Type B pancreatic cell (in vitro differentiated cells): Measurements from ENCODE around the gene MAVS. TPM values are rescaled to one million over a fixed set of nuclear protein-coding genes. Genes with fewer than 3 reads are reported as not detected.

Experiments used
- DNase-seq: peaks from one replicate; pipeline ENCODE4 v3.0.0; 2021; ENCODE audit warnings: mixed read lengths; ENCODE audit not compliant: unreplicated experiment; ENCODE audit errors: extremely low spot score
- H3K27ac Mint-ChIP-seq: 2 replicates; pipeline ENCODE4 v1.8.0; 2021; ENCODE audit warnings: mild to moderate bottlenecking, mixed read lengths
- H3K27me3 Mint-ChIP-seq: 2 replicates; pipeline ENCODE4 v1.8.0; 2021; ENCODE audit warnings: mixed read lengths
- H3K36me3 Mint-ChIP-seq: 2 replicates; pipeline ENCODE4 v1.8.0; 2021; ENCODE audit warnings: mixed read lengths
- H3K4me1 Mint-ChIP-seq: one replicate; pipeline ENCODE4 v1.8.0; 2021; ENCODE audit warnings: mixed read lengths; ENCODE audit not compliant: unreplicated experiment
- H3K4me3 Mint-ChIP-seq: 2 replicates; pipeline ENCODE4 v1.8.0; 2021; ENCODE audit warnings: mild to moderate bottlenecking, mixed read lengths
- H3K9me3 Mint-ChIP-seq: 2 replicates; pipeline ENCODE4 v1.8.0; 2021; ENCODE audit warnings: mixed read lengths
- total RNA-seq: library from RNA; stranded (reverse); gene quantifications from 2 replicates; pipeline ENCODE4 v1.2.1, GENCODE V29; 2021; ENCODE audit warnings: low replicate concordance
- TF ChIP-seq, protein P1 (sequence below): fragments of 200-600 bp; sonication (generic); conservative IDR thresholded peaks from 2 replicates; pipeline ENCODE4 v1.5.0; 2021; ENCODE audit warnings: antibody characterized with exemption, mild to moderate bottlenecking

Gene MAVS
- total RNA-seq, 1 donor from 2014 or later: 44.5 TPM

DNA sequence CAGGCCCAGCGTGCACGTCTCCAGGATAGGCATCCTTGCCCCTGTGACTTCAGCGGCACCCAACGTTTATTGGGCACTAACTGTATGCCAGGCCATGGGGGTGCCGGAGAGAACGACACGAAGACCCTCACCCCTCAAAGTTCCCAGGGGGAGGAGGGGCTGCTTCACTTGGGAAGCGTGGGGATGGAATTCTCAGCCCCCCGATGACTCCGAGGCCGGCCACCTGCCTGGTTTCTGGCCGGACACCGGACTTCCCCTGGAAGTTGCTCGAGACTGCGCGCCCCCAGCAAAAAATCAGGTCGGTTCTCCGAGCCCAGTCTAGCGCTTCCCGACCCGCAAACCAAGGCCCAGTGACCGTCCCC lies 275 bp upstream of the MAVS start:
- H3K36me3 Mint-ChIP-seq: peaks cover 6% of the 10 kb centered on the region

DNA sequence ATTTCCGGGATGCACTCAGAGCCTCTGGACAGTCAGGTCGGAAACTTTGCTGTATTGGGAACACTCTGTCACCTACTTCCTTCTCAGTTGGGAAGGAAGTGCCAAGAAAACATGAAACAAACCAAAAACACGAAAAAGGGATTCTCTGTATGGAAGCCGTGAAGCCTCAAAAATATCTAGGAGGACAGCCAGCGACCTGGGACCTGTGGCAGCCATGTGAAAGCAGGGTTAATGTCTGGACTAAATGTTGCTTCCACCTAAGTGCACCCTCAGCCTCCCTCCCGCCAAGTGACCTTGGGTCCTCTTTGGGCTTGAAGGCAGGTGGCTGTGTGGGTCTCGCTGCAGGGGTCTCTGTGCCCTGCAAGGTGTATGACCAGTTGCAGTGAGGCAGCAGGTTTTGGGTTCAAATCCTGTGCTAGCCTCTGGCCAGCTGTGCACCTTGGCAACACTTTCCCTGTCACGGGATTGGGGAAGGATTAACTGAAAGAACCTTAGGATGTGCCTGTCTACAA lies 851 bp downstream of the MAVS start:
- no peaks in the 10 kb centered on the region for H3K27me3 Mint-ChIP-seq
- H3K4me1 Mint-ChIP-seq: peaks cover 11% of the 10 kb centered on the region
- no peak for DNase-seq
- no peaks in the 10 kb centered on the region for H3K9me3 Mint-ChIP-seq
- peaks cover 6% of the 10 kb centered on the region for H3K36me3 Mint-ChIP-seq
- H3K4me3 Mint-ChIP-seq: peak overlapping the region; percentile 93
- H3K27ac Mint-ChIP-seq: peak overlapping the region; percentile 89
- TF ChIP-seq, protein P1, sequence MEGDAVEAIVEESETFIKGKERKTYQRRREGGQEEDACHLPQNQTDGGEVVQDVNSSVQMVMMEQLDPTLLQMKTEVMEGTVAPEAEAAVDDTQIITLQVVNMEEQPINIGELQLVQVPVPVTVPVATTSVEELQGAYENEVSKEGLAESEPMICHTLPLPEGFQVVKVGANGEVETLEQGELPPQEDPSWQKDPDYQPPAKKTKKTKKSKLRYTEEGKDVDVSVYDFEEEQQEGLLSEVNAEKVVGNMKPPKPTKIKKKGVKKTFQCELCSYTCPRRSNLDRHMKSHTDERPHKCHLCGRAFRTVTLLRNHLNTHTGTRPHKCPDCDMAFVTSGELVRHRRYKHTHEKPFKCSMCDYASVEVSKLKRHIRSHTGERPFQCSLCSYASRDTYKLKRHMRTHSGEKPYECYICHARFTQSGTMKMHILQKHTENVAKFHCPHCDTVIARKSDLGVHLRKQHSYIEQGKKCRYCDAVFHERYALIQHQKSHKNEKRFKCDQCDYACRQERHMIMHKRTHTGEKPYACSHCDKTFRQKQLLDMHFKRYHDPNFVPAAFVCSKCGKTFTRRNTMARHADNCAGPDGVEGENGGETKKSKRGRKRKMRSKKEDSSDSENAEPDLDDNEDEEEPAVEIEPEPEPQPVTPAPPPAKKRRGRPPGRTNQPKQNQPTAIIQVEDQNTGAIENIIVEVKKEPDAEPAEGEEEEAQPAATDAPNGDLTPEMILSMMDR: no peak

More for the DNA sequence above, 275 bp upstream of the MAVS start:
- TF ChIP-seq, protein P1: no peak
- Mint-ChIP-seq H3K4me3 (peak overlapping the region; percentile 93), H3K4me1 (peaks cover 11% of the 10 kb centered on the region), H3K27ac (peak overlapping the region; percentile 89), H3K9me3 (no peaks in the 10 kb centered on the region), H3K27me3 (no peaks in the 10 kb centered on the region)
- no peak for DNase-seq

DNA sequence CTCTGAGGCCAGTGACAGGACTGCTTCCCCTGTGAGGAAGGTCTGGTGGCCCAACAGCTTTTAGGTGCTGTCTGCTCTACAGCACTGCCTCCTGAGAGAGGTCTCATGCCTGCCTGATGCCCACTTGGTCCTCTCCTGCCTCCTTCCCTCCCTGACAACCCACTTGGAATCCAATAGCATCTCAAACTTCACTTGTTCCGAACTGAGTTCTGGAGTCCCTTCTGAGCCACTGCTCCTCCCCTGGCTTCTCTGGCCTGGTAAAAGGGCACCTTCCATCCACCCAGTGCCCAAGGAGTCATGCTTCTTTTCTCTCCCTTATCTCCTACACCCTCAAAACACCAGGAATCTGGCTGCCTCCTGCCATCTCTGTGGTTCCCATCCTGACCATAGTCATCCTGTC lies 1.9 kb downstream of the MAVS start:
- no peak for DNase-seq
- peak overlapping the region; percentile 93 for H3K4me3 Mint-ChIP-seq
- peaks cover 11% of the 10 kb centered on the region for H3K4me1 Mint-ChIP-seq
- TF ChIP-seq, protein P1: no peak
- no peaks in the 10 kb centered on the region for H3K27me3 Mint-ChIP-seq
- H3K9me3 Mint-ChIP-seq: no peaks in the 10 kb centered on the region
- H3K27ac Mint-ChIP-seq: peak overlapping the region; percentile 71
- H3K36me3 Mint-ChIP-seq: peaks cover 6% of the 10 kb centered on the region

DNA sequence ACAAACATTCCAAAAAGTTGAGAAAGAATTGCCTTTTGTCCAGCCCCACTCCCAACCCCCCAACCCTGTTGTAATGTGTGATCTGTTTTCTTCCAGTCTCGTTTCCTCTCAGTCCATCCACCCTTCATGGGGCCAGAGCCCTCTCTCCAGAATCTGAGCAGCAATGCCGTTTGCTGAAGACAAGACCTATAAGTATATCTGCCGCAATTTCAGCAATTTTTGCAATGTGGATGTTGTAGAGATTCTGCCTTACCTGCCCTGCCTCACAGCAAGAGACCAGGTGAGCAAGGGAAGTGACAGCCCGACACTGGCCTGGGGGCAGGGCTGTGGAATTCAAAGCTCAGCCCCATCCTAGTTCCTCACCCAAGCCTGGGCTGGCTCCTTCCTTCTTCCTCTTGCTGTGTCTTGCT lies 7.8 kb downstream of the MAVS start:
- peak overlapping the region; percentile 61 for H3K4me3 Mint-ChIP-seq
- no peaks in the 10 kb centered on the region for H3K9me3 Mint-ChIP-seq
- peak overlapping the region; percentile 96 for H3K27ac Mint-ChIP-seq
- TF ChIP-seq, protein P1: no peak
- H3K4me1 Mint-ChIP-seq: peaks cover 4% of the 10 kb centered on the region
- H3K36me3 Mint-ChIP-seq: peaks cover 17% of the 10 kb centered on the region
- H3K27me3 Mint-ChIP-seq: no peaks in the 10 kb centered on the region
- no peak for DNase-seq

DNA sequence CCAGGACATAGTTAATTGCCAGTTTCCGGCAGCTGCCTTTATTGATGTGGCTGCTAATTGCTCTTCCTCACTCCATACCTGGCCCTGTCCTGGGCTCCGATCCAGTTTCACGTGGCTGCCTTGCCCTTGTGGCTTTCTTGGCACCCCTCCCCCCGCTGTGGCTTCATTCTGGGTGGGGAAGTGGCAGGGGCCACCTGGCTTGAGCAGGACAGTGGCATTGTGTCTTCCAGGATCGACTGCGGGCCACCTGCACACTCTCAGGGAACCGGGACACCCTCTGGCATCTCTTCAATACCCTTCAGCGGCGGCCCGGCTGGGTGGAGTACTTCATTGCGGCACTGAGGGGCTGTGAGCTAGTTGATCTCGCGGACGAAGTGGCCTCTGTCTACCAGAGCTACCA lies 10.8 kb downstream of the MAVS start:
- Mint-ChIP-seq H3K4me3 (no peak overlapping the region), H3K4me1 (peaks cover 4% of the 10 kb centered on the region), H3K36me3 (peaks cover 26% of the 10 kb centered on the region), H3K9me3 (no peaks in the 10 kb centered on the region), H3K27me3 (no peaks in the 10 kb centered on the region), H3K27ac (no peak overlapping the region)
- TF ChIP-seq, protein P1: no peak
- DNase-seq: no peak

DNA sequence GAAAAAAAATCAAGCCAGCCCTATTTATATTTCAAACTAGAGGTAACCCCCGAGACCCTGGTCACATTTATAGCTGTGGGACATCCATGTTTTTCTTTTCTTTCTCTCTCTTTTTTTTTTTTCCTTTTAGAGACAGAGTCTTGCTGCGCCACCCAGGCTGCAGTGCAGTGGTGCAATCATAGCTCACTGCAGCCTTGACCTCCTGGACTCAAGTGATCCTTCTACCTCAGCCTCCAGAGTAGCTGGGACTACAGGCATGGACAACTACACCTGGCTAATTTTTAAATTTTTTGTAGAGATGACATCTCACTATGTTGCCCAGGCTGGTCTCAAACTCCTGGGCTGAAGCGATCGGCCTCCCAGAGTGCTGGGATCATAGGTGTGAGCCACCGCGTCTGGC lies 12.1 kb downstream of the MAVS start:
- Mint-ChIP-seq H3K27ac (no peak overlapping the region), H3K4me1 (peaks cover 4% of the 10 kb centered on the region), H3K9me3 (no peaks in the 10 kb centered on the region), H3K27me3 (no peaks in the 10 kb centered on the region), H3K36me3 (peaks cover 35% of the 10 kb centered on the region), H3K4me3 (no peak overlapping the region)
- TF ChIP-seq, protein P1: no peak
- DNase-seq: no peak
